GM23338 (cell line): Measurements from ENCODE around the gene NTRK3.

Experiments used
- EZH2phosphoT487 ChIP-seq: fragments of 200-600 bp; sonication (generic); IDR thresholded peaks from one replicate; pipeline ENCODE4 v1.8.1; 2018; ENCODE audit warnings: antibody characterized with exemption; ENCODE audit not compliant: unreplicated experiment
- POLR2AphosphoS5 ChIP-seq: IDR thresholded peaks from 2 replicates; pipeline ENCODE4 v1.6.1; 2016; ENCODE audit warnings: antibody characterized with exemption, low read depth
- TF ChIP-seq, protein P1 (sequence below), 2 experiments: fragments of 200-600 bp in 1 of 2; sonication (generic) in 1 of 2; conservative IDR thresholded peaks; 2 replicates each; pipeline versions ENCODE4 v1.5.1 to v1.6.1; 2016 to 2017; ENCODE audit warnings: antibody characterized with exemption in 2 of 2, low read depth in 2 of 2, mild to moderate bottlenecking in 2 of 2, moderate library complexity in 1 of 2
- TF ChIP-seq, protein P2 (sequence below): IDR thresholded peaks from one replicate; pipeline ENCODE4 v1.6.1; 2018; ENCODE audit warnings: antibody characterized with exemption; ENCODE audit not compliant: unreplicated experiment

DNA sequence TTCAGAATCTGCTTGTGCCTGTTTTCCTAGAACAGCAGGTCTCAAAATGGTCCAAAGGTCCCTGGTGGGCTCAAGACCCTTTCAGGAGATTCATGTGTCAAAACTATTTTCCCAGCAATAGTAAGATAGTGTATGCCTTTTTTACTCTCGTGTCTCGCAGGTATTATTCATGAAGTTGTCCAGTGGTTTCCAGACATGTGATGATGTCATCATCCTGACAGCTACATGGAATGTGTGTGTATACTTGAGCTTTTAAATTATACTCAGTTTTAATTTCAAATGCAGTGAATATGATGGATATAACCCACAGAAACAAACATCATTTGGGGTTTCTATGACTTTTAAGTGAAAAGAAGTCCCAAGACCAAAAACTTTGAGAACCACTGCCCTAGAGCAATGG is 288.6 kb downstream of the NTRK3 start:
- TF ChIP-seq, protein P1, sequence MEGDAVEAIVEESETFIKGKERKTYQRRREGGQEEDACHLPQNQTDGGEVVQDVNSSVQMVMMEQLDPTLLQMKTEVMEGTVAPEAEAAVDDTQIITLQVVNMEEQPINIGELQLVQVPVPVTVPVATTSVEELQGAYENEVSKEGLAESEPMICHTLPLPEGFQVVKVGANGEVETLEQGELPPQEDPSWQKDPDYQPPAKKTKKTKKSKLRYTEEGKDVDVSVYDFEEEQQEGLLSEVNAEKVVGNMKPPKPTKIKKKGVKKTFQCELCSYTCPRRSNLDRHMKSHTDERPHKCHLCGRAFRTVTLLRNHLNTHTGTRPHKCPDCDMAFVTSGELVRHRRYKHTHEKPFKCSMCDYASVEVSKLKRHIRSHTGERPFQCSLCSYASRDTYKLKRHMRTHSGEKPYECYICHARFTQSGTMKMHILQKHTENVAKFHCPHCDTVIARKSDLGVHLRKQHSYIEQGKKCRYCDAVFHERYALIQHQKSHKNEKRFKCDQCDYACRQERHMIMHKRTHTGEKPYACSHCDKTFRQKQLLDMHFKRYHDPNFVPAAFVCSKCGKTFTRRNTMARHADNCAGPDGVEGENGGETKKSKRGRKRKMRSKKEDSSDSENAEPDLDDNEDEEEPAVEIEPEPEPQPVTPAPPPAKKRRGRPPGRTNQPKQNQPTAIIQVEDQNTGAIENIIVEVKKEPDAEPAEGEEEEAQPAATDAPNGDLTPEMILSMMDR (conservative IDR thresholded peaks at IDR 0.05; ENCODE audit: low read depth in 2 of 2) = no peak
- TF ChIP-seq, protein P2, sequence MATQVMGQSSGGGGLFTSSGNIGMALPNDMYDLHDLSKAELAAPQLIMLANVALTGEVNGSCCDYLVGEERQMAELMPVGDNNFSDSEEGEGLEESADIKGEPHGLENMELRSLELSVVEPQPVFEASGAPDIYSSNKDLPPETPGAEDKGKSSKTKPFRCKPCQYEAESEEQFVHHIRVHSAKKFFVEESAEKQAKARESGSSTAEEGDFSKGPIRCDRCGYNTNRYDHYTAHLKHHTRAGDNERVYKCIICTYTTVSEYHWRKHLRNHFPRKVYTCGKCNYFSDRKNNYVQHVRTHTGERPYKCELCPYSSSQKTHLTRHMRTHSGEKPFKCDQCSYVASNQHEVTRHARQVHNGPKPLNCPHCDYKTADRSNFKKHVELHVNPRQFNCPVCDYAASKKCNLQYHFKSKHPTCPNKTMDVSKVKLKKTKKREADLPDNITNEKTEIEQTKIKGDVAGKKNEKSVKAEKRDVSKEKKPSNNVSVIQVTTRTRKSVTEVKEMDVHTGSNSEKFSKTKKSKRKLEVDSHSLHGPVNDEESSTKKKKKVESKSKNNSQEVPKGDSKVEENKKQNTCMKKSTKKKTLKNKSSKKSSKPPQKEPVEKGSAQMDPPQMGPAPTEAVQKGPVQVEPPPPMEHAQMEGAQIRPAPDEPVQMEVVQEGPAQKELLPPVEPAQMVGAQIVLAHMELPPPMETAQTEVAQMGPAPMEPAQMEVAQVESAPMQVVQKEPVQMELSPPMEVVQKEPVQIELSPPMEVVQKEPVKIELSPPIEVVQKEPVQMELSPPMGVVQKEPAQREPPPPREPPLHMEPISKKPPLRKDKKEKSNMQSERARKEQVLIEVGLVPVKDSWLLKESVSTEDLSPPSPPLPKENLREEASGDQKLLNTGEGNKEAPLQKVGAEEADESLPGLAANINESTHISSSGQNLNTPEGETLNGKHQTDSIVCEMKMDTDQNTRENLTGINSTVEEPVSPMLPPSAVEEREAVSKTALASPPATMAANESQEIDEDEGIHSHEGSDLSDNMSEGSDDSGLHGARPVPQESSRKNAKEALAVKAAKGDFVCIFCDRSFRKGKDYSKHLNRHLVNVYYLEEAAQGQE = no peak
- no peak for TF ChIP-seq POLR2AphosphoS5
- TF ChIP-seq EZH2phosphoT487 = no peak
